GM12801 (cell line): Measurements from ENCODE around the gene LRRC55.

ENCODE experiments used
- CTCF ChIP-seq: IDR thresholded peaks from one replicate; pipeline ENCODE4 v1.5.1; 2011; ENCODE audit warnings: control low read depth; ENCODE audit not compliant: insufficient read length; ENCODE audit errors: extremely low read depth

The LRRC55 gene

GRCh38 chr11:57162179-57162898, 19.4 kb upstream of the LRRC55 start:
- TF ChIP-seq CTCF, result no peak

DNA sequence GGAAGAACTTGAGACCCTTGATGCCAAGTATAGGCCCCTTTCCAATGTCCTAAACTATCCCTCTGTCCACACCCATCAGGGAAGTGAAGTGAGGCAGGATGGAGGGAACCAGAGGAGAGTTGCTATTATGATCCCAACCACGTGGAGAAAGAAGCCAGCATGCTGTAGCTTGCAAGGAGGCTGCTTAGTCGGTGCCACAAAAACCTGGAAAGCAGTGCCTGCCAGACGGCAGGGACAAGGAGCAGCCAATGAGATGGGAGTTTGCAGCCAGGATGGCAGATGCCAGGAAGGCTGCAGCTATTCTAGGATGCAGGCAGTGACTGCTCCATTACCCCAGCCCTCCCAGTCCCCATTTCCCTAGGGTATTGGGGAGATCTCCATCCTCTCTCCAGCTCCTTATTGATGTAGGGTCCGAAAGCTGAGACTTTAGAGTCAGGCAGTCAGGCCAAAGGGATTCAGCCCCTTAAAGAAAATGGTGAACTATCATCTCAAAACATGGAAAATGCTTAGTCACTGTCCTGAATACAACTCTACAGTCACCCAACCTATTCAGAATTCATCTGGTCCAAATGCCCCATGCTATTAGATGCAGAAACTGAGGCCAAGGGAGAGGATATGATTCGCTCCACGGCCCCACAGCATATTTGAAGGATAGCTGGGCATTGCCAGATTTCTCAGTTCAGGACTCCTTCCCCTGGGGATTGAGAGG, 18.4 kb upstream of the LRRC55 start:
- TF ChIP-seq CTCF, result no peak

DNA sequence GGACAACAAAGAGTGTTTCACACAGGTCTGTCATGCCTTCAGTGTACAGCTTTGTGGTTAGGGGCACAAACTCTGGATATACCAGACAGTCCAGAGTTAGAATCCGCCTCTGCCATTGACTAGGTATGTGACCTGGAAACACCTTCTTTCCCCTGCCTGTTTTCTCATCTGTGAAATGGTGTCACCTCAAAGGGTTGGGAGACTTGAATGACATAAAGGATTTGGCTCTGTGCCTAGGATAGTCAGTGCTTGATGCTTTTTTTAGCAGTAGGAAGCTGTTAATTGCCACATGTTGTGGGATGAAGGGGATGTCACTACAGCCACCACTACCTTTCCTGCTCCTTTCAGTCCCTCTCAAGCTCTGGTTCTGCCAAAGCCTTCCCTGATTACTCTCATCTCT, 17.4 kb upstream of the LRRC55 start:
- no peak for TF ChIP-seq CTCF

- TF ChIP-seq CTCF, result no peak
Measured at GRCh38 chr11:57167125-57167846, 14.5 kb upstream of the LRRC55 start.

- TF ChIP-seq CTCF, result no peak
Measured at GRCh38 chr11:57172031-57172430, 9.7 kb upstream of the LRRC55 start.

GRCh38 chr11:57174656-57175055, 7.1 kb upstream of the LRRC55 start:
- no peak for TF ChIP-seq CTCF

DNA sequence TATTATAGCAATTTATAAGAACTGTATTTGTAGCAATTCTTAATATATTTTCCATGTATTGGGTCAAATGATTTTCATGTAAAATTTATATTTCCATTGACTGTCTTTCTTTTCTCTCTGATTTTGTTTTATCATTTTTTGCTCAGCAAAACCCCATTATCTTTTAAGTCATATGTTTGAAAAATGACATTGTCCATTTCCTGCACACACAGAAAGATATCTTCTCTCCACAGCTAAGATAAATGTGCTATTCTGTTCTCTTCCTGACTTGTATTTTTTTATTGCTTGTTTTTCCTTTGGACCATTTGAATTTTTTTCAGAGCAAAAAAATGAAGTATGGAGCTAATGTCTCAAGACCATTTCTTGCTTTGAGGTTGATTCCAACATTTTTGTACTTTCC, 6.3 kb upstream of the LRRC55 start:
- TF ChIP-seq CTCF, result no peak
